Small intestine (tissue), 7 donors: ENCODE results near the gene SPRED2. TPM values are rescaled to one million over a fixed set of nuclear protein-coding genes. Genes with fewer than 3 reads are reported as not detected.

ENCODE experiments used
- DNase-seq, 2 donors: peaks; one replicate each; pipeline versions ENCODE4 v3.0.0 to v3.0.0-alpha.2; 2013
- FAIRE-seq: peaks from 2 replicates; lab custom pipeline; 2012; peaks lifted over from hg19 to GRCh38; lab: Jason Lieb, UNC
- H3K27ac ChIP-seq, 3 donors: one replicate each; pipeline ENCODE4 v1.5.1; 2013; ENCODE audit warnings: low read length in 2 of 3, mild to moderate bottlenecking in 2 of 3, control low read depth in 1 of 3, inconsistent platforms in 1 of 3, low read depth in 1 of 3, moderate library complexity in 1 of 3
- H3K27me3 ChIP-seq, 3 donors: one replicate each; pipeline ENCODE4 v1.6.1; 2013; ENCODE audit warnings: low read length in 3 of 3, inconsistent platforms in 1 of 3; ENCODE audit not compliant: control insufficient read depth in 3 of 3, insufficient read depth in 3 of 3
- H3K36me3 ChIP-seq, 3 donors: one replicate each; pipeline ENCODE4 v1.6.1; 2013; ENCODE audit warnings: low read length in 3 of 3, inconsistent platforms in 1 of 3, low read depth in 1 of 3, mild to moderate bottlenecking in 1 of 3, moderate library complexity in 1 of 3; ENCODE audit not compliant: control insufficient read depth in 3 of 3, insufficient read depth in 2 of 3
- H3K4me1 ChIP-seq, 3 donors: one replicate each; pipeline ENCODE4 v1.6.1; 2013; ENCODE audit warnings: low read length in 2 of 3, inconsistent platforms in 1 of 3, low read depth in 1 of 3, mild to moderate bottlenecking in 1 of 3, moderate library complexity in 1 of 3; ENCODE audit not compliant: control insufficient read depth in 3 of 3, insufficient read depth in 2 of 3
- H3K4me3 ChIP-seq, 3 donors: one replicate each; pipeline ENCODE4 v1.5.1; 2013; ENCODE audit warnings: low read length in 3 of 3, control low read depth in 1 of 3, inconsistent platforms in 1 of 3, low read depth in 1 of 3, mild to moderate bottlenecking in 1 of 3, moderate library complexity in 1 of 3
- H3K9me3 ChIP-seq, 2 donors: one replicate each; pipeline ENCODE4 v1.6.1; 2013; ENCODE audit warnings: low read depth in 1 of 2, low read length in 1 of 2; ENCODE audit not compliant: control insufficient read depth in 2 of 2, insufficient read depth in 1 of 2
- WGBS, 3 donors: extraction: QIAGEN DNeasy Blood & Tissue Kit; methylation state at CpG; one replicate each; pipeline ENCODE4 v1.1.7; 2013; 5-methylcytosine and 5-hydroxymethylcytosine counted together
- polyA plus RNA-seq, 4 donors: library from polyadenylated mRNA; stranded (reverse) in 3 of 4; unstranded in 1 of 4; fragments of 200-250 nt in 3 of 4; fragments of 120-200 nt in 1 of 4; gene quantifications; one replicate each; pipeline versions ENCODE4 v1.2.1 to v1.2.3, GENCODE V29; 2013
- donor health status: healthy with polysubstance abuse.
- donor health status: control.
- donor health status: control.
- donor health status: Bipolar disorder and iron deficiency.
- donor health status: healthy.

The SPRED2 gene
- polyA plus RNA-seq, 4 donors: 10.7 to 26.3 (median 19.1) TPM

DNA sequence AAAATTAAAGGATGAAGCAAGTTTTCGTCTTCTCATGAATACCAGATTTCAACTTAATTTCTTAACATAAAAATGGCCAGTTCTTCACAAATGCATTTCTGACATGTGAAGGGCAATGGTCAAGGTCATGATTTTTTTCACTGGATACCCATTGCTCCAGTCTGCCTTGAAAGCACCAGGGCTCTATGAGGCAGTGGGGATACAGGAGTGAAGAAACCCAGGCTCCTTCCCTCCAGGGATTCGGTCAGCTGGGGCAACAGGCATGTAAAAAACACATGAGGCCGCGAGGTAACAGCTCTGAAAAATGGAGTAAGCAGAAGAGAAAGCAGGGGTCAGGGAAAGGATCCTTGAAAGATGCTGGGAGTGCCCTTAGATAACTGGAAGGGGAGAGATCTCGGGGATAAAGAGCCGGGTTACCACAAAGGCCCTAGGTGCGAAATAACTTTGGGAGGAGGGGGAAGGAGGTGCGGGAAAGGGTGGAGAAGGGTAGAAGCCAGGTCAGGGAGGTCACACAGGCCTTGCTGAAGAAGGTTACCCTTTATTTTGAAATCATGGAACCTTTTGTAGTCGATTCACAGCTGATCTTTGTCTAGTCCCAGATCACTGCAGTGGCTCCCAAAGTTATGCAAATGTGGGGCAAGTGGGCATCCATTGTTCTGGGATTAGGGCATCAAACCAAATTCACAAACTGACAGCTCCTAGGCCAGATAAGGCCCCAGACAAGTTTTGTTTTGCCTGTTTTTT lies 5.2 kb upstream of the SPRED2 start:
- H3K27me3 ChIP-seq: peaks cover 0 to 2% (median 0%) of the 10 kb centered on the region in 3 donors
- H3K36me3 ChIP-seq: no peaks in the 10 kb centered on the region
- H3K4me3 ChIP-seq: no peak overlapping the region
- peak overlapping the region in 1 of 3 donors; percentile 90 for H3K27ac ChIP-seq
- DNase-seq: no peak
- no peak for FAIRE-seq
- peaks cover 2 to 8% (median 3%) of the 10 kb centered on the region in 3 donors for H3K4me1 ChIP-seq
- H3K9me3 ChIP-seq: no peaks in the 10 kb centered on the region
- 91 to 94% (median 93%) methylated on average over 9 of the region's 9 CpGs for WGBS, 3 donors

DNA sequence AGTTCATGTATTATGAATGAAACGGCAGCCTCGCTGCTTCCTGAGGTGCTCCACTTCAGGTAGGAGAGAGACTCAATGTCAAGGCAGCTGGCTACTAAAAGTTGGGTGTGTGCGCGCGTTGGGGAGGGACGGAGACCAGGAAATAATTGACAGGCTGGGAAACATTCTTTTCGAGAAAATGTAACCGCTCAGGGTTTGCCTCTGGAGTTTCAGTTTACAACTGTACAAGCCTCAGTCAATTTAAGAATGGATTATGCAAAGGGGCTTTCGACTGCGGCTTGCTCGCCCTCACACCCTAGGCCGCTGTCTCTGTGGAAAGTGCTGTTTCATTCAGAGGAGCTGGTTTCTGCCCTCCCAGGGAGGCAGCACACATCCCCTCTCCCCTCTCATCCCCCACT lies 4.4 kb upstream of the SPRED2 start:
- Histone ChIP-seq H3K4me3 (peak overlapping the region in 2 of 3 donors; percentile 59 to 69), H3K27ac (peak overlapping the region; percentile 46 to 98 (median 90)), H3K9me3 (no peaks in the 10 kb centered on the region), H3K27me3 (peaks cover 0 to 2% (median 0%) of the 10 kb centered on the region in 3 donors), H3K4me1 (peaks cover 2 to 8% (median 3%) of the 10 kb centered on the region in 3 donors), H3K36me3 (no peaks in the 10 kb centered on the region)
- DNase-seq (no peak), FAIRE-seq (no peak)
- 1 to 4% (median 3%) methylated on average over 12 of the region's 12 CpGs for WGBS, 3 donors

GRCh38 chr2:65436169-65436823 lies 3.9 kb upstream of the SPRED2 start:
- Histone ChIP-seq H3K4me1 (peaks cover 2 to 8% (median 3%) of the 10 kb centered on the region in 3 donors), H3K9me3 (no peaks in the 10 kb centered on the region), H3K36me3 (no peaks in the 10 kb centered on the region), H3K27me3 (peaks cover 0 to 2% (median 0%) of the 10 kb centered on the region in 3 donors), H3K27ac (peak overlapping the region; percentile 46 to 98 (median 90)), H3K4me3 (peak overlapping the region; percentile 59 to 69 (median 61))
- 0 to 1% (median 1%) methylated on average over 58 to 65 of the region's 65 CpGs for WGBS, 3 donors
- FAIRE-seq (no peak), DNase-seq (peak; percentile 84 to 94)

GRCh38 chr2:65435625-65436168 lies 3.3 kb upstream of the SPRED2 start:
- H3K27ac ChIP-seq: peak overlapping the region; percentile 46 to 98 (median 90)
- peak overlapping the region; percentile 59 to 69 (median 61) for H3K4me3 ChIP-seq
- no peaks in the 10 kb centered on the region for H3K9me3 ChIP-seq
- WGBS, 3 donors: 0 to 1% (median 1%) methylated on average over 34 to 42 of the region's 42 CpGs
- DNase-seq: peak; percentile 58 to 91
- no peak for FAIRE-seq
- H3K27me3 ChIP-seq: peaks cover 0 to 2% (median 0%) of the 10 kb centered on the region in 3 donors
- peaks cover 2 to 8% (median 3%) of the 10 kb centered on the region in 3 donors for H3K4me1 ChIP-seq
- H3K36me3 ChIP-seq: no peaks in the 10 kb centered on the region

GRCh38 chr2:65434592-65435241 lies 2.3 kb upstream of the SPRED2 start:
- 40 to 55% (median 40%) methylated on average over 3 of the region's 3 CpGs for WGBS, 3 donors
- DNase-seq: peak in 1 of 2 donors; percentile 25
- H3K27ac ChIP-seq: no peak overlapping the region
- peaks cover 0 to 2% (median 0%) of the 10 kb centered on the region in 3 donors for H3K27me3 ChIP-seq
- peaks cover 0 to 2% (median 0%) of the 10 kb centered on the region in 3 donors for H3K36me3 ChIP-seq
- no peak overlapping the region for H3K4me3 ChIP-seq
- no peaks in the 10 kb centered on the region for H3K9me3 ChIP-seq
- peaks cover 2 to 14% (median 3%) of the 10 kb centered on the region in 3 donors for H3K4me1 ChIP-seq
- FAIRE-seq: no peak

DNA sequence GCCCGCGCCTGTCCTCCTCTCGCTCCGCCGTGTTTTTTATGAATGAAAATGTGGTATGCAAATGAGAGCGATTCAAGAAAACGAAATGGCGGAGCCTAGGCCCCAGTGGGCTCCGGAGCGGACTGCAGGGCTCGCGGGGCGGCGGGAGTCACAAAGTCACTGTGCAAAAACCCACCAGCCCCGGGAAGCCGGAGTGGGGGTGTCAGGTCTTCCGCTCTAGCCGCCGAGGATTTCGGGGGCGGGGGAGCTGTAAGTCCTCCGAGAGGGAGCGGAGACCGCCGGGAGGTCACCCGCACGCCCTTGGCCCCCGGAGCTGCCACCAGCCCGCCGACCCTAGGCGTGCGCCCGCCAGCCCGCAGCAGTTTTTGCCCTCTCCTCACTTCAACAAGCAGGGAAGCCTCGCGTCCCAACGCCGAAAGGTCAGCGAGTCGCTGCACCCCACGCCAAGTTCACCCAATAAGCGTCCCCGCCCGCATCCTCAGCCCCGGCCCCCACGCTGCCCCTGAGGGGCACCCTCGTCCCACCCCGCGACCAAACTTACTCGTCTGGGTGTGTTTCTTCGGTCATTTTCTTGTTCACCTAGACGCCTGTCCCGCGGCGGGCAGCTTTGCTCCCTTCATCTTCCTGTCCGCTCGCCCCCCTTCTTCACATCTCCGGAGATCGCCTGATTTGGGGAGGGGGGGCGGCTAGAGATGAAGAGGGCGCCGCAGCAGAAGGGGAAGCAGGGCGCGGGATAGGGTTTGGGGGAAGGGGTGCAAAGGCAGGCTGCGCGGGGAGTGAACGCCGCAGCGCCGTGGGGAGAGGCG lies 775 bp downstream of the SPRED2 start:
- H3K36me3 ChIP-seq: peaks cover 0 to 2% (median 0%) of the 10 kb centered on the region in 3 donors
- H3K4me3 ChIP-seq: peak overlapping the region; percentile 75 to 99 (median 84)
- WGBS, 3 donors: 0 to 1% (median 0%) methylated on average over 55 to 71 of the region's 71 CpGs
- H3K9me3 ChIP-seq: no peaks in the 10 kb centered on the region
- peak overlapping the region; percentile 84 to 96 (median 87) for H3K27ac ChIP-seq
- DNase-seq (peak; percentile 37 to 87), FAIRE-seq (no peak)
- H3K27me3 ChIP-seq: no peaks in the 10 kb centered on the region
- peaks cover 0 to 17% (median 0%) of the 10 kb centered on the region in 3 donors for H3K4me1 ChIP-seq

DNA sequence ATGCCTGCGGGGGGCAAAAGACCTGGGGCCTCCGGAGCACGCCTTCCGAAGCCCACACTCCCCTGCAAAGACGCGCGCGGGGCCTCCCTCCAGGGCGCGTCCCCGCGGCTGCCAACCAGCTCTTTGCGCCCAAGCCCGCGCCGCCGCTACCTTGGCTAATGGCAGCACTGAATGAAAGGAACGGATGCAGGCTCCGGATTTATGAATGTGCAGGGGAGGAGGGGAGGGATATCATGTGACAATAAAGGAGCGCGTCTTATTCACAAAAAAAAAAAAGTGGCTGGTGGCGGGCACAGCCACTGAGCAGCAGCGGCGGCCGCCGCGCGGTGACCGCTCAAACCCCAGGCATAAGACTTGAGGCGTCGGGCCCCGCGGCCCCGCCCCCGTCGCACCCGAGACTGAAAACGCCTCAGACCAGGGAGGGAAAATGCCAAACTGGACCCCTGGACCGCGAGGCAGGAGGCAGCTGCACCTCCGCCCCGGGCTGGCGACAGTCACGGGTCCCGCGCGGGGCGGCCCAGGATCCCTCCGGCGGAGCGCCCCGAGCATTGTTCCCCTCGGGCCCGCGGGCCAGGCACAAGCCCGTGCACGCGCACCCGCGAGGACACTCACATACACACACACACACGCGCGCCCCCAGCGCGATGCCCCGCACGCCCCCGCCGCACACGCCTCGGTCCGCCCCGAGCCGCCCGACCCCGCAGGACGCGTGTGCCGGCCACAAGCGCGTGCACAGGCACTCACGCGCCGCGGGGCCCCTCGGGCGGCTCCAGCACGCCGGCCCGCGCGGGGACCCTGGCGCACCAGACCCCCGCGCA lies 1.6 kb downstream of the SPRED2 start:
- Histone ChIP-seq H3K27me3 (no peaks in the 10 kb centered on the region), H3K4me3 (peak overlapping the region; percentile 75 to 99 (median 84)), H3K36me3 (peaks cover 0 to 2% (median 0%) of the 10 kb centered on the region in 3 donors), H3K9me3 (no peaks in the 10 kb centered on the region), H3K4me1 (peaks cover 0 to 17% (median 0%) of the 10 kb centered on the region in 3 donors), H3K27ac (peak overlapping the region; percentile 84 to 96 (median 87))
- FAIRE-seq (no peak), DNase-seq (peak; percentile 75 to 88)
- 0% methylated on average over 70 to 95 of the region's 95 CpGs for WGBS, 3 donors
